DND-41 (cell line): ENCODE results near the gene SHTN1.

Source experiments
- EZH2 ChIP-seq: IDR thresholded peaks from 3 replicates; pipeline ENCODE4 v1.6.1; 2012; ENCODE audit warnings: borderline replicate concordance, low read depth, mild to moderate bottlenecking, moderate library complexity, low read length, inconsistent platforms; ENCODE audit not compliant: severe bottlenecking
- TF ChIP-seq, protein P1 (sequence below): IDR thresholded peaks from 2 replicates; pipeline ENCODE4 v1.5.1; 2012; ENCODE audit warnings: borderline replicate concordance, low read length, moderate library complexity, mild to moderate bottlenecking; ENCODE audit not compliant: poor library complexity, severe bottlenecking; ENCODE audit errors: extremely low read depth

DNA sequence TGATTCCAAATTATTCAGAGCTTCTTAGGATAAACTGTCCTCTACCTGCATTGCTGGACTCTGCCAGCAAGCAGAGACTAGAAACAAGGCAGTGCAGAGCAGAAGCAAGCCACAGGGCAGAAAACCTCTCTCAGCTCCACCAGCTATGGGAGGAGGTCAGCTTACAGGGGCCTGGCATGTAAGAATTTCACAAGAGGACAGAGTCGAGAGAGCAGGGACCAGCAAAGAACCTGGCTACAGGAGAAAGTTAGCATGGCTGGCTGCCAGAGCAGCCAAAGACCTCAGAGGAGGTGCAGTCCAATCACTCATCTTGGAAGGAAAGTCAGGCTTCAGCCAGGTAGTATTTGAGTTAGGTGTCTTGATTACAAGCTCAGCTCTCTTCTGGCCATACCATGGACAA lies 92.8 kb downstream of the SHTN1 start:
- TF ChIP-seq EZH2, result no peak
- TF ChIP-seq, protein P1, sequence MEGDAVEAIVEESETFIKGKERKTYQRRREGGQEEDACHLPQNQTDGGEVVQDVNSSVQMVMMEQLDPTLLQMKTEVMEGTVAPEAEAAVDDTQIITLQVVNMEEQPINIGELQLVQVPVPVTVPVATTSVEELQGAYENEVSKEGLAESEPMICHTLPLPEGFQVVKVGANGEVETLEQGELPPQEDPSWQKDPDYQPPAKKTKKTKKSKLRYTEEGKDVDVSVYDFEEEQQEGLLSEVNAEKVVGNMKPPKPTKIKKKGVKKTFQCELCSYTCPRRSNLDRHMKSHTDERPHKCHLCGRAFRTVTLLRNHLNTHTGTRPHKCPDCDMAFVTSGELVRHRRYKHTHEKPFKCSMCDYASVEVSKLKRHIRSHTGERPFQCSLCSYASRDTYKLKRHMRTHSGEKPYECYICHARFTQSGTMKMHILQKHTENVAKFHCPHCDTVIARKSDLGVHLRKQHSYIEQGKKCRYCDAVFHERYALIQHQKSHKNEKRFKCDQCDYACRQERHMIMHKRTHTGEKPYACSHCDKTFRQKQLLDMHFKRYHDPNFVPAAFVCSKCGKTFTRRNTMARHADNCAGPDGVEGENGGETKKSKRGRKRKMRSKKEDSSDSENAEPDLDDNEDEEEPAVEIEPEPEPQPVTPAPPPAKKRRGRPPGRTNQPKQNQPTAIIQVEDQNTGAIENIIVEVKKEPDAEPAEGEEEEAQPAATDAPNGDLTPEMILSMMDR, result no peak
